Esophagus mucosa (tissue), 1 donor: ENCODE data around the gene NRAP. TPM values are rescaled to one million over a fixed set of nuclear protein-coding genes. Genes with fewer than 3 reads are reported as not detected.

Experiments used
- ATAC-seq: fragments of 200-7000 bp; cut with Tn5 transposase; one replicate; pipeline ENCODE4 v1.9.1; 2020
- total RNA-seq: library from RNA; stranded (reverse); gene quantifications from one replicate; pipeline ENCODE4 v1.2.4, GENCODE V29; 2023
- donor health status: DM: yes; HTN: yes; CAD: no.

Gene NRAP
- total RNA-seq, 1 donor from 2014 or later, result 0.12 TPM

- ATAC-seq, result peak; percentile 72
Observed at GRCh38 chr10:113557903-113558321, 105.9 kb downstream of the NRAP start.

- ATAC-seq, result no peak
Observed at GRCh38 chr10:113557424-113557862, 106.4 kb downstream of the NRAP start.

DNA sequence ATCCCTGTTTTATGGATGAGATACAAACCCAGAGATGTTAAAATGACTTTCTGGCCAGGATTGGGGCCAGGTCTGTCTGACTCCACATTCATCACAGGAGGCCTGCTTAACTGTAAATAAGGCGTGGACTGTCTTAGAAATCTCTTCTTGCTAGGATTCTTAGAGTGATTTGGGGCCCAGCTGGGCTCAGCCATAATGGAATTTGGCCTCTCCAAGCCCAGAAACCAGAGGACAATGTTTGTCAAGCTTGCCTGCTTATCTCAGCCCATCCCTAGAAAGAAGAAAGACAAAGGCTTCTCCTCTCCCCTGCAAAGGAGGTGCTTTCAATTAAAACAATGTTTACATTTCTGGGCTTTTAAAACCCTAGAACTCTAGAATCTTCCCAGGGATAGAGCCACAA is 108.1 kb downstream of the NRAP start:
- ATAC-seq, result no peak

GRCh38 chr10:113555245-113555644 is 108.6 kb downstream of the NRAP start:
- ATAC-seq, result no peak

- ATAC-seq, result no peak
Observed at GRCh38 chr10:113554214-113554613, 109.6 kb downstream of the NRAP start.

DNA sequence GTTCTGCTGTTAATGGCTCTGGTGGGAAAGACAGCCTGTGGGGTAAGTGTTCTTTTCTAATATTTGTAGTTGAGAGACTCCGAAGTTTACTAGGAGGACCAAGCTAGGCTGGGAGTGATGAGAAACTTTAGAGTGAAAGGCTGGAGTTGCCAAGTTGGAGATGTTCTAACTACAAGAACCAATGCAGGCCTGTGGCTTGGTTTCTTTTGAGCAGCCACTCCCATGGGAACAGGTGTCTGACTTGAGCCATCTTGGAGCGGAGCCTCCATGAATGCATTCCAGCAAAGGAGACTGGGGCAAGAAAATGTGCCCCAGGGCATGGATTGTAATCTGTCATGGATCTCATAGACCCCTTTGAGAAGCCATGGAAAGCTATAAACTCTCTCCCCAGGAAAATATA is 110.7 kb downstream of the NRAP start:
- ATAC-seq, result no peak

DNA sequence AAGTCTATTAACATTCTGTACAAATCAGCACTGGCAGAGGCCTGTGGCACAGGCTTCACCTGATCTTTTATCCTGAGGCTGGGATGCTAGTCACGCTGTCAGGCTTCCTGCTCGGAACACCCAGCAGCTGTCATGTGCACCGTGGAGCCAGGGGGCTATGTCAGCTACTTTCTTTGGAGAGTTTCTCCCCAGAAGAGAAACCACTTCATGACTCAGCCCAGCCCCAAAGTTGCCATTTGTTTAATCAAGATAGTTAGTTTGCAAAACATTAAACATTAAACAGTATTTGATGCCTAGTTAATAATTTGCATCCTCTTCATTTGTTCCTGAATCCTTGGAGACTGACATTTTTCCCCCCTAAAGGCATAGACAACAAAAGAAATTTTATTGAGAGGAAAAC is 111.1 kb downstream of the NRAP start, which contains the start of gene HABP2:
Gene HABP2 (plus strand): TSS at position 353 of the 400 bp plus-strand sequence. CDS start 69 bp downstream, outside the sequence.
- no peak for ATAC-seq

- ATAC-seq, result peak; percentile 83
Observed at GRCh38 chr10:113552014-113552413, 111.8 kb downstream of the NRAP start.

- peak; percentile 83 for ATAC-seq
Observed at GRCh38 chr10:113550365-113550764, 113.5 kb downstream of the NRAP start.

- no peak for ATAC-seq
Observed at GRCh38 chr10:113549856-113550255, 114.0 kb downstream of the NRAP start.

DNA sequence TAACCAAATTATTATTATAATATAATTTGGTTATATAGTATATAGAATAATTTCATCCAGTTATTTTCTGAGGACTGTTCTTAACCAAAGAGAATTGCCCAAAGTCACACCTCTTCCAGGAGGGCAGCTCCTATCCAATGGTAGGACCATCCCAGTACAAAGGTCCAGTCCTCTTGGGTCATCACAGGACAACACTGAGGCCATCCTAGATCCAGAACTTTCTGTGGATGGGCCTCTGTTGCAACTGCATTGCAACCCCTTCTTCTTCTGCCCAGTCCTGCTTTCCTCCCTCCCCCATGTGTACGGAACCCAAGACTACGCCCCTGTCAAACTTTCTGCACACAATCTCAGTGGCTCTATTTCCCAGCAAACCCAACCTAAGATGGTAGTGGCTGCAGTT is 116.4 kb downstream of the NRAP start:
- ATAC-seq, result no peak

GRCh38 chr10:113544392-113544791 is 119.4 kb downstream of the NRAP start:
- no peak for ATAC-seq

GRCh38 chr10:113543107-113543955 is 120.5 kb downstream of the NRAP start:
- no peak for ATAC-seq

- ATAC-seq, result no peak
Observed at GRCh38 chr10:113541549-113541927, 122.3 kb downstream of the NRAP start.

GRCh38 chr10:113540845-113541548 is 122.8 kb downstream of the NRAP start:
- no peak for ATAC-seq

- ATAC-seq, result peak; percentile 28
Observed at GRCh38 chr10:113539789-113540188, 124.1 kb downstream of the NRAP start.

Other genes starting within 250 kb of the NRAP start
- 0.04 TPM for gene HABP2, start 111.0 kb downstream of the NRAP start, total RNA-seq
- gene CASP7, start 15.9 kb upstream of the NRAP start, total RNA-seq, result 14.0 TPM
- gene PLEKHS1, start 87.6 kb upstream of the NRAP start, total RNA-seq, result 1.0 TPM
- 3.7 TPM for gene DCLRE1A, start 190.0 kb upstream of the NRAP start, total RNA-seq
- 18.7 TPM for gene NHLRC2, start 190.6 kb upstream of the NRAP start, total RNA-seq